Activated CD4-positive, alpha-beta T cell treated with anti-CD3 and anti-CD28 coated beads, Interleukin-2, amount 10 ng/mL, durations not matched to agents 7 days and 5 days (primary cell): ENCODE measurements around the gene SHQ1. TPM values are rescaled to one million over a fixed set of nuclear protein-coding genes. Genes with fewer than 3 reads are reported as not detected.
"Not testable (repeated sequence)": the region's sequence is repeated elsewhere in the genome, so short reads cannot be mapped to it uniquely, and the experiment has no call there.

Source experiments
- CTCF ChIA-PET: fragments of 350-600 bp; sonication (Branson Sonifier 250); formaldehyde crosslinking; loops from one replicate; lab custom pipeline; 2021; ENCODE audit warnings: antibody characterized with exemption; lab: Charles Lee
- POLR2A ChIA-PET: fragments of 350-600 bp; sonication (Branson Sonifier 250); formaldehyde crosslinking; loops from one replicate; lab custom pipeline; 2021; ENCODE audit warnings: antibody characterized with exemption; lab: Charles Lee
- DNase-seq: peaks from one replicate; pipeline ENCODE4 v3.0.0-alpha.2; 2020
- H3K27ac Mint-ChIP-seq: one replicate; pipeline ENCODE4 v1.8.0; 2021; ENCODE audit warnings: mild to moderate bottlenecking, moderate library complexity, mixed read lengths
- H3K27me3 Mint-ChIP-seq: one replicate; pipeline ENCODE4 v1.8.0; 2021; ENCODE audit warnings: mixed read lengths
- H3K36me3 Mint-ChIP-seq: one replicate; pipeline ENCODE4 v1.8.0; 2021; ENCODE audit warnings: low read depth, mixed read lengths
- H3K4me1 Mint-ChIP-seq: one replicate; pipeline ENCODE4 v1.8.0; 2021; ENCODE audit warnings: mixed read lengths
- H3K4me3 Mint-ChIP-seq: one replicate; pipeline ENCODE4 v1.8.0; 2021; ENCODE audit warnings: mild to moderate bottlenecking, moderate library complexity, mixed read lengths
- H3K9me3 Mint-ChIP-seq: one replicate; pipeline ENCODE4 v1.8.0; 2021; ENCODE audit warnings: mixed read lengths
- total RNA-seq, 2 experiments: library from RNA; stranded (reverse); gene quantifications; one replicate each; pipeline ENCODE4 v1.2.3, GENCODE V29; 2021

The SHQ1 gene
- total RNA-seq, 2 experiments from 2014 or later, result 22.1 to 24.2 TPM

DNA sequence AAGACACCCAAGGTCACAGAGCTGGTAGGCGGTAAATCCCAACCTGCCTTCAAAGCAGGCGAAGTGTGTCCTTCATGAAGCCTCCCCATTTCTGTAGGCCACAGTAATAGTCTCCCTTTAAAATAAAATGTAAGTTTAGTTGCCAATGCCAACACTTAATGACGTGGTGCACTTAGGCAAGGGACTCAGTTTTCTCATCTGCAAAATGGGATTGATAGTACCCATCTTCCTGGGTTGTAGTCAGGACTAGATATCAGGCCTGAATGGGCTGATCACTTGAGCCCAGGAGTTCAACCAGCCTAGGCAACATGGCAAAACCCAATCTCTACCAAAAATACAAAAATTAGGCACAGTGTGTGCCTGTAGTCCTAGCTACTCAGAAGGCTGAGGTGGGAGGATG lies 114.6 kb downstream of the SHQ1 start:
- Mint-ChIP-seq H3K4me3 (no peak overlapping the region), H3K4me1 (peaks cover 10% of the 10 kb centered on the region), H3K27me3 (no peaks in the 10 kb centered on the region), H3K9me3 (peaks cover 19% of the 10 kb centered on the region), H3K36me3 (peaks cover 13% of the 10 kb centered on the region), H3K27ac (no peak overlapping the region)
- ChIA-PET POLR2A (no interaction called here), CTCF (no interaction called here)
- no peak for DNase-seq

GRCh38 chr3:72732666-72733345 lies 115.4 kb downstream of the SHQ1 start:
- Mint-ChIP-seq H3K36me3 (peaks cover 10% of the 10 kb centered on the region), H3K9me3 (peaks cover 19% of the 10 kb centered on the region)
- DNase-seq, H3K27ac Mint-ChIP-seq, H3K27me3 Mint-ChIP-seq, POLR2A ChIA-PET, H3K4me1 Mint-ChIP-seq, H3K4me3 Mint-ChIP-seq, CTCF ChIA-PET: not testable (repeated sequence)

DNA sequence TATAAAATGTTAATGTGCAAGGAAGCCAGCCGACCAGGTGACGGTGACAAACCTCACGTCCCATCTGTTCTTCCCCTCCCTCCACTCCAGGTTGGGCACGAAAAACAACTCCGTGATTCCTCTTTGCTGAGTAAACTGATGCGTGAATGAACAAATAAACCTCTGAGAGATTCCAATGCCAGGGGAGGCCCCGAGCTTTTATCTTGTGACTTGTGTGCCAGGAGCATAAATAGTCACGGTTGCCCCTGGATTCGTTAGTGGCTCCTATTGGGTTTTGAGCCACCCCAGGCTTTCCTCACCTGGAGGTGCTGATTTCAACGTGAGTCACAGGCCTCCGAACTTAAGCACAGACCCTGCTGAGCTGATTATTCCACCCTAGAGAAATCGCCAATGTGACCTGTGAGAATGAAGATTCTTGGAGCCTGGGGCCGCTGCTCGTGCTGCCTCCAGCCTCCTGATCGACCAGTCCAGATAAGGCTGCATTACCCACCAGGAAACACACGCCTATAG lies 119.2 kb downstream of the SHQ1 start:
- Mint-ChIP-seq H3K9me3 (peaks cover 10% of the 10 kb centered on the region), H3K27me3 (no peaks in the 10 kb centered on the region), H3K4me3 (no peak overlapping the region), H3K4me1 (peaks cover 4% of the 10 kb centered on the region), H3K36me3 (peaks cover 8% of the 10 kb centered on the region), H3K27ac (no peak overlapping the region)
- ChIA-PET POLR2A (no interaction called here), CTCF (interaction anchor here (1.3 kb wide), 1 partner anchor 25 kb away, joined by 3 read pairs; no protein-coding TSS in a partner anchor)
- DNase-seq, result no peak

GRCh38 chr3:72728329-72728889 lies 119.8 kb downstream of the SHQ1 start:
- H3K4me3 Mint-ChIP-seq, result no peak overlapping the region
- peaks cover 8% of the 10 kb centered on the region for H3K36me3 Mint-ChIP-seq
- peaks cover 7% of the 10 kb centered on the region for H3K4me1 Mint-ChIP-seq
- CTCF ChIA-PET, result interaction anchor here (1.3 kb wide), 1 partner anchor 26 kb away, joined by 3 read pairs; no protein-coding TSS in a partner anchor
- H3K27ac Mint-ChIP-seq, result no peak overlapping the region
- POLR2A ChIA-PET, result no interaction called here
- H3K9me3 Mint-ChIP-seq, result peaks cover 9% of the 10 kb centered on the region
- no peaks in the 10 kb centered on the region for H3K27me3 Mint-ChIP-seq
- DNase-seq, result no peak

DNA sequence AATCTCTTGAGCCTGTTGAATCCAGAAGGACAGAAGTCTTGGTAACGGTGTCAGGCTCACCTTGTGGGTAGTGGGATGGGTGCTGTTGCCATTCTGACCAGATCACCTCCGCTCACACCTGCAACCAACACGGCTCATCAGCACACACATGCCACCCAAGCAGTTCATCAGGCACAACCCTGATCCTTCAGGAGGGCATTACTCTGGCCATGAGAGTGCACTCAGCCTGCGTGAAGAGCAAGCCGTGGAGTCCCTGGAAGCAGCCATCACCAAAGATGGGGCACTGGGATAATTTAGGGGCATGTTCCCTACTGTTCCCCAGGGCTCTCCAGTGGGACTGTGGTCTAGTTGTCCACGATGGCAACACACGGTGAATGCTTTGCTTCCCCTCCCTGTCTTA lies 120.5 kb downstream of the SHQ1 start:
- Mint-ChIP-seq H3K27ac (no peak overlapping the region), H3K27me3 (no peaks in the 10 kb centered on the region), H3K4me1 (peaks cover 9% of the 10 kb centered on the region), H3K4me3 (no peak overlapping the region), H3K36me3 (peaks cover 3% of the 10 kb centered on the region), H3K9me3 (peaks cover 5% of the 10 kb centered on the region)
- DNase-seq, result no peak
- ChIA-PET CTCF (interaction anchor here (1.3 kb wide), 1 partner anchor 27 kb away, joined by 3 read pairs; no protein-coding TSS in a partner anchor), POLR2A (no interaction called here)

GRCh38 chr3:72727172-72727571 lies 121.1 kb downstream of the SHQ1 start:
- ChIA-PET CTCF (interaction anchor here (1.8 kb wide), 1 partner anchor 11 kb away, joined by 3 read pairs; no protein-coding TSS in a partner anchor), POLR2A (no interaction called here)
- Mint-ChIP-seq H3K27ac (no peak overlapping the region), H3K36me3 (no peaks in the 10 kb centered on the region), H3K4me1 (peaks cover 9% of the 10 kb centered on the region), H3K4me3 (no peak overlapping the region), H3K9me3 (peaks cover 5% of the 10 kb centered on the region), H3K27me3 (no peaks in the 10 kb centered on the region)
- DNase-seq, result no peak

GRCh38 chr3:72725229-72725628 lies 123.0 kb downstream of the SHQ1 start:
- Mint-ChIP-seq H3K9me3 (no peaks in the 10 kb centered on the region), H3K27me3 (no peaks in the 10 kb centered on the region), H3K4me3 (no peak overlapping the region), H3K4me1 (peaks cover 9% of the 10 kb centered on the region), H3K27ac (no peak overlapping the region), H3K36me3 (no peaks in the 10 kb centered on the region)
- ChIA-PET CTCF (interaction anchor here (1.8 kb wide), 1 partner anchor 13 kb away, joined by 3 read pairs; no protein-coding TSS in a partner anchor), POLR2A (no interaction called here)
- no peak for DNase-seq

DNA sequence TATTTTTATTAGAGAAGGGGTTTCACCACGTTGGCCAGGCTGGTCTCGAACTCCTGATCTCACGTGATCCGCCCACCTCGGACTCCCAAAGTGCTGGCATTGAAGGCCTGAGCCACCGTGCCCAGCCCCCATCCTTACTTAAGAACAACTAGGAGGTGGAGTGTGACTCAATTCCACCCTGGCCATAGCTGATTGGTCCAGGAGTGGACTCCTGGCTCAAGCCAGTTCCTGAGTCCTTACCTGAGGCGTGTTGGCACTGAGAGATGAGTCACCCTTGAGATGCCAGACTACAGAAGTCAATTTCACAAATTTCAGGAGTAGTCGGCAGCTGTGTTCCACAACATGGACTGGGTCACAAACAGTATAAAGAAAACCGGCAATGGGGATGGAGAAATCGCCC lies 124.2 kb downstream of the SHQ1 start:
- POLR2A ChIA-PET, result no interaction called here
- no peaks in the 10 kb centered on the region for H3K36me3 Mint-ChIP-seq
- no peaks in the 10 kb centered on the region for H3K27me3 Mint-ChIP-seq
- H3K4me3 Mint-ChIP-seq, result no peak overlapping the region
- peaks cover 9% of the 10 kb centered on the region for H3K4me1 Mint-ChIP-seq
- H3K9me3 Mint-ChIP-seq, result no peaks in the 10 kb centered on the region
- no peak overlapping the region for H3K27ac Mint-ChIP-seq
- no peak for DNase-seq
- CTCF ChIA-PET, result interaction anchor here (1.0 kb wide), 3 partner anchors 27 to 623 kb away, joined by 3 to 4 read pairs (median 3); no protein-coding TSS in a partner anchor

DNA sequence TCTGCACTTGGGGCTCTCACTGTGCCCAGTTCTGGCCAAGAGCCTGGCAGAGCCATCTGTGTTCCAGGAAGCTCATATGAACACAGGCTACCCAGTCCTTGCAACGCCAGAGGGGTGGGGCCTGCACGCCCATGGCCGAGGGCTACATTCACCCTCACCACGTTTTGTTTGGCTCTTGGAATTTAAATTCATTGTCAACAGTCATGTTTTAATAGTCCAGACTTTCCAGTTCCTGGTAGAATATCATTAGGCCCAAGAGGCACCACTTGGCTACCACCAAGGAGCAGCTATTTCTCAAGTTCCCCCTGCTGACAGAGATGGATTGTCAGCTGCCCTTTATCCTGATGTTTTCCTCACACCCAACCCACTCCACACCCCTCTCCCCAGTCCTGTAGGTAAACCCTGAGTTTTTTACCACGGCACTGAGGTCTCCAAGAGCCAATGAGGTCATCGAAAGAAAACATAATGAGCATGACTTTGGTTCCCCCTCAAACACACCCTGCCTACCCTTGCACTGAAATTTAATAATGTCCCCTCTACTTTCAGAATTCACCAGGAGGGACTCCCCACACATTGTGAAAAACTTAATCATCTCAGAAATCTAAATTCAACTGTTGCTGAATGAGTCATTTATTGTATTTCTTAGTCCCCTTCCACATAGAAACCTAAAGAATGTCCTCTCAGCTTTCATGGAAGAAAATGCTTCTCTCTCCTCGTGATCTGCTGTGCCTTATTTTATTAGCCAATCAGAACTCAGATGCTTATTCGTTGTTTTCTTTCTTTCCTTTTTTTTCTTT lies 125.1 kb downstream of the SHQ1 start:
- no peak overlapping the region for H3K4me3 Mint-ChIP-seq
- POLR2A ChIA-PET, result no interaction called here

GRCh38 chr3:72721683-72722381 lies 126.4 kb downstream of the SHQ1 start:
- ChIA-PET POLR2A (no interaction called here), CTCF (no interaction called here)
- no peaks in the 10 kb centered on the region for H3K36me3 Mint-ChIP-seq
- DNase-seq, result no peak
- H3K4me1 Mint-ChIP-seq, result peaks cover 6% of the 10 kb centered on the region
- no peak overlapping the region for H3K4me3 Mint-ChIP-seq
- H3K27ac Mint-ChIP-seq, result no peak overlapping the region
- no peaks in the 10 kb centered on the region for H3K9me3 Mint-ChIP-seq
- H3K27me3 Mint-ChIP-seq, result no peaks in the 10 kb centered on the region

More for the DNA sequence above, 125.1 kb downstream of the SHQ1 start:
- Mint-ChIP-seq H3K27ac (no peak overlapping the region), H3K27me3 (no peaks in the 10 kb centered on the region), H3K9me3 (no peaks in the 10 kb centered on the region), H3K4me1 (peaks cover 9% of the 10 kb centered on the region), H3K36me3 (no peaks in the 10 kb centered on the region)
- DNase-seq, result no peak
- CTCF ChIA-PET, result interaction anchor here (0.7 to 1.0 kb wide), 3 partner anchors 59 to 622 kb away, joined by 3 to 4 read pairs (median 3); no protein-coding TSS in a partner anchor

DNA sequence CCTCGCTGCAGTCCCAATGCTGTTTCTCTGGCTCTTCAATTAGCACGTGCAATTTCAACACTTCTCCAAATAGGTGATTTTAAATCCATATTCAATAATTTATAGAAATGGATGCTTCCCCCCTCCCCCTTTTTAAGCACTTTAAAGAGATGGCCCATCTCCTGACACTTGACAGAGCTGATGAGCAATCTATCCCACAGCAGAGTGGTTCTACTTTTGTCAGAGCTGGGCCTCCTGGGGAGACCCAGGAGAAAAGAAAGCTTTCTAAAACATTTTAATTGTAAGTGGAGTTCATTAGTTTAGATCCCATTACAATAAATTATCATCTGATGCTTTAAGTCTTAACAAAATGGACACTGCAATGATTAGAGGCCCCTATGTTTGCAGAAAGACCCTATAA lies 127.7 kb downstream of the SHQ1 start:
- H3K27ac Mint-ChIP-seq, result no peak overlapping the region
- no peak overlapping the region for H3K4me3 Mint-ChIP-seq
- no peak for DNase-seq
- CTCF ChIA-PET, result interaction anchor here (1.0 to 1.2 kb wide), 2 partner anchors 23 to 54 kb away, joined by 3 read pairs; no protein-coding TSS in a partner anchor
- POLR2A ChIA-PET, result no interaction called here
- H3K4me1 Mint-ChIP-seq, result peaks cover 6% of the 10 kb centered on the region
- no peaks in the 10 kb centered on the region for H3K36me3 Mint-ChIP-seq
- no peaks in the 10 kb centered on the region for H3K27me3 Mint-ChIP-seq
- H3K9me3 Mint-ChIP-seq, result peaks cover 3% of the 10 kb centered on the region

GRCh38 chr3:72719137-72719536 lies 129.1 kb downstream of the SHQ1 start:
- no peaks in the 10 kb centered on the region for H3K36me3 Mint-ChIP-seq
- POLR2A ChIA-PET, result no interaction called here
- H3K27me3 Mint-ChIP-seq, result no peaks in the 10 kb centered on the region
- no peak for DNase-seq
- peak overlapping the region; percentile 19 for H3K27ac Mint-ChIP-seq
- H3K9me3 Mint-ChIP-seq, result peaks cover 10% of the 10 kb centered on the region
- H3K4me3 Mint-ChIP-seq, result no peak overlapping the region
- H3K4me1 Mint-ChIP-seq, result peaks cover 5% of the 10 kb centered on the region
- CTCF ChIA-PET, result no interaction called here
